Thoracic aorta (tissue), 2 donors: Measurements from ENCODE around the gene TFDP2. TPM values are rescaled to one million over a fixed set of nuclear protein-coding genes. Genes with fewer than 3 reads are reported as not detected.

Experiments used
- ATAC-seq: fragments of 150-250 bp; one replicate; pipeline ENCODE4 v1.8.0; 2017; ENCODE audit warnings: low read depth; ENCODE audit not compliant: insufficient number of reproducible peaks, low FRiP score
- DNase-seq: peaks from one replicate; pipeline ENCODE4 v3.0.0-alpha.2; 2020; ENCODE audit warnings: low spot score
- H3K27ac ChIP-seq, 2 donors: fragments of 200-600 bp; sonication (generic); 1 replicate in 1 of 2; 2 replicates in 1 of 2; pipeline ENCODE4 v1.5.1; 2016; ENCODE audit warnings: mild to moderate bottlenecking in 2 of 2, moderate library complexity in 2 of 2
- H3K27me3 ChIP-seq: fragments of 200-600 bp; sonication (generic); replicated peaks from 2 replicates; pipeline ENCODE4 v1.6.0; 2016; ENCODE audit warnings: mild to moderate bottlenecking; ENCODE audit not compliant: insufficient read depth
- H3K36me3 ChIP-seq: fragments of 200-600 bp; sonication (generic); one replicate; pipeline ENCODE4 v1.5.1; 2016
- H3K4me1 ChIP-seq, 2 donors: fragments of 200-600 bp; sonication (generic); 1 replicate in 1 of 2; 2 replicates in 1 of 2; pipeline versions ENCODE4 v1.5.1 to v1.6.0; 2016; ENCODE audit warnings: low read depth in 2 of 2, mild to moderate bottlenecking in 1 of 2; ENCODE audit not compliant: control insufficient read depth in 1 of 2
- H3K4me3 ChIP-seq: fragments of 200-600 bp; sonication (generic); 2 replicates; pipeline ENCODE4 v1.5.1; 2016; ENCODE audit warnings: mild to moderate bottlenecking
- H3K9me3 ChIP-seq: fragments of 200-600 bp; sonication (generic); 2 replicates; pipeline ENCODE4 v1.5.1; 2016
- total RNA-seq, 2 donors: library from RNA; depleted of rRNA; stranded (reverse); fragments of >200 nt; gene quantifications; one replicate each; pipeline versions ENCODE4 v1.1.0 to v1.2.3, GENCODE V29; 2016
- TF ChIP-seq, protein P1 (sequence below): fragments of 200-600 bp; sonication (generic); IDR thresholded peaks from one replicate; pipeline ENCODE4 v1.5.1; 2019; ENCODE audit warnings: antibody characterized with exemption

Gene TFDP2
- total RNA-seq, 2 donors from 2014 or later, result 29.2 to 210 TPM

DNA sequence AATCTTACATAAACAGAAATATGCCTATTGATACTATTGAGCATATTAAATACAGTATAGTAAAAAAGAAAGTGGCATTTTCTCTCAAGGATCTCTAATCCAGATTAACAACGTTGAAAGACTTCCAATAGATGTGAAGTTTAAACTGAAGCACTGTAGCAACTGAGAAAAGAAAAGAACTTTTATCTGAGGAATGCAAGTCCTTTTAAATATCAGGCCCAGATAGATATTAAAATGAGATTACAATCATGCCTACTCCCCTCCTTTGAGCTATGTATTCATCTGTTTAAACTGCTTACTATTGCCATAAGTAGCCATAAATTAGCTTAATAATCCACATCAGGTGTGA is 102.3 kb downstream of the TFDP2 start:
- DNase-seq, result no peak
- no peaks in the 10 kb centered on the region for H3K27me3 ChIP-seq
- TF ChIP-seq, protein P1, sequence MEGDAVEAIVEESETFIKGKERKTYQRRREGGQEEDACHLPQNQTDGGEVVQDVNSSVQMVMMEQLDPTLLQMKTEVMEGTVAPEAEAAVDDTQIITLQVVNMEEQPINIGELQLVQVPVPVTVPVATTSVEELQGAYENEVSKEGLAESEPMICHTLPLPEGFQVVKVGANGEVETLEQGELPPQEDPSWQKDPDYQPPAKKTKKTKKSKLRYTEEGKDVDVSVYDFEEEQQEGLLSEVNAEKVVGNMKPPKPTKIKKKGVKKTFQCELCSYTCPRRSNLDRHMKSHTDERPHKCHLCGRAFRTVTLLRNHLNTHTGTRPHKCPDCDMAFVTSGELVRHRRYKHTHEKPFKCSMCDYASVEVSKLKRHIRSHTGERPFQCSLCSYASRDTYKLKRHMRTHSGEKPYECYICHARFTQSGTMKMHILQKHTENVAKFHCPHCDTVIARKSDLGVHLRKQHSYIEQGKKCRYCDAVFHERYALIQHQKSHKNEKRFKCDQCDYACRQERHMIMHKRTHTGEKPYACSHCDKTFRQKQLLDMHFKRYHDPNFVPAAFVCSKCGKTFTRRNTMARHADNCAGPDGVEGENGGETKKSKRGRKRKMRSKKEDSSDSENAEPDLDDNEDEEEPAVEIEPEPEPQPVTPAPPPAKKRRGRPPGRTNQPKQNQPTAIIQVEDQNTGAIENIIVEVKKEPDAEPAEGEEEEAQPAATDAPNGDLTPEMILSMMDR, result no peak
- no peaks in the 10 kb centered on the region for H3K36me3 ChIP-seq
- H3K27ac ChIP-seq, result no peak overlapping the region
- H3K4me3 ChIP-seq, result no peak overlapping the region
- no peaks in the 10 kb centered on the region for H3K9me3 ChIP-seq
- no peaks in the 10 kb centered on the region for H3K4me1 ChIP-seq
- no peak for ATAC-seq

DNA sequence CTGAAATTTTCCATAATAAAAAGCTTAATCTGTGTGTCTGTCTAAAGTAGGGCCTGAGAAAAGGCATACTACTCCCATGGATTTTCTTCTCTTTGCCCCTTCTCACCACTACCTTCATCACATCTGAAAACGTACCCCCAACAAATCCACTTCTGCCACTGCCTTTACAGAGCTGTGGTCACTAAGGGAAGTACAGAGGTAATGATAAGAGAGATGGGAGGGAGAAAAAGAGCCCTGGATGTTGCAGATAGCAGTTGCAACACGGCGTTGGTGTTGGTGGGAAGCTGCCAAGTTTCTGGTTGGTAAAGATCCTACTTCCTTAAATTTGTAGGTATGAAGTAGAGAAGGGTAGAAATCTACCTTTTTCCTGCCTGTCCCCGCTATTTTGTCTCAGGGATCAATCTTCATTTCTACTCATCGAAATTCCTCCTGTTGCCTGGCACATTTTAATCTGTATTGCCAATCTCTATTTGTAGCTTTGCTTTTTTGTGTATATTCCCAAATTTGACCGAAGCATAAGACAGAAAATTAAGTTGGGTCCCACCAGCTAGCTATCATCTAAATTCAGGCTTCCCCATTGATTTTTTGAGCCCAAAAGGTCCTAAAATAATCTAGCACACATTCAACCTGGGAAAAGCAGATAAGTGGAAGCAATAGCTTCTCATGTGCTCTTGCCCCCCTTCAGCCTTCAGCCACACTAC is 102.9 kb downstream of the TFDP2 start:
- DNase-seq (no peak), ATAC-seq (no peak)
- Histone ChIP-seq H3K27ac (no peak overlapping the region), H3K9me3 (no peaks in the 10 kb centered on the region), H3K27me3 (no peaks in the 10 kb centered on the region), H3K4me1 (no peaks in the 10 kb centered on the region), H3K4me3 (no peak overlapping the region), H3K36me3 (no peaks in the 10 kb centered on the region)
- TF ChIP-seq, protein P1, result no peak

DNA sequence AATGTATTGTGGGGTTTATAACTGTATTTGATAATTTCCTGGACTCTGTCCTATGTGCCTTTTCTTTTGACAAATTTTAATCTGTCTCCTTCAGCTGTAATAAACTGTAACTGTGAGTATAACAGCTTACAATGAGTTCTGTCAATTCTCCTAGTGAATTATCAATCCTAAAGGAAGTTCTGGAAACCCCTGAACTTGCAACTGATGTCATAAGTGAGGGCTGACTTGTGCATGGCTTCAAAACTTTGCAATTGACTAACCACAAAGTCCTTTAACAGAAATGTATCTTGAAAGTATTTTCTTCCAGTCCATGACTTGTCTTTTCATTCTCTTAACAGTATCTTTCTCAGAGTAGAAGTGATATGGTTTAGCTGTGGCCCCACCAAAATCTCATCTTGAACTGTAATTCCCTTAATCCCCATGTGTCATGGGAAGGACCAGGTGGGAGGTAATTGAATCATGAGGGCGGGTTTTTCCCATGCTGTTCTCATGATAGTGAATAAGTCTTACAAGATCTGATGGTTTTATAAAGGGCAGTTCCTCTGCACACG is 108.3 kb downstream of the TFDP2 start:
- TF ChIP-seq, protein P1, result no peak
- Histone ChIP-seq H3K27me3 (no peaks in the 10 kb centered on the region), H3K36me3 (no peaks in the 10 kb centered on the region), H3K4me1 (no peaks in the 10 kb centered on the region), H3K4me3 (no peak overlapping the region), H3K9me3 (no peaks in the 10 kb centered on the region), H3K27ac (no peak overlapping the region)
- no peak for DNase-seq
- no peak for ATAC-seq

DNA sequence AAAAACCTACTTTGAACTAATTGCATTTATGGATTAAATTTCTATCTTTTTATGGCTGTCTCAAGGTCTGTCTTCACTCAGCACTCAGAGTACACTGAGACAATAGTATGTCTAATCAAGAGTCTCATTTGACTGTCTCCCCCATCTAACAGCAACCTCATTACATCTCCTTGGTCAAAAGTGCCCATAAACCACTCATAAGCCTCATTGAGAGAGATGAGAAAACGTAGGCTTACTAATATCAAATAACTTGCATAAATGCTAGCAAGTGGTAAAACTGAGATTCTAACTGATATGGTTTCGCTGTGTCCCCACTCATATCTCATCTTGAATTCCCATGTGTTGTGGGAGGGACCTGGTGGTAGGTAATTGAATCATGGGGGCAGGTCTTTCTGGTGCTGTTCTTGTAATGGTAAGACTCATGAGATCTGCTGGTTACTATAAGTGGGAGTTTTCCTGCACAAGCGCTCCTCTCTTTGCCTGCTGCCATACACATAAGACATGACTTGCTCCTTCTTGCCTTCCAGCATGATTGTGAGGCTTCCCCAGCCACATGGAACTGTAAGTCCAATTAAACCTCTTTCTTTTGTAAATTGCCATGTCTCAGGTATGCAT is 113.9 kb downstream of the TFDP2 start:
- no peak for DNase-seq
- H3K27ac ChIP-seq, result no peak overlapping the region
- H3K4me1 ChIP-seq, result no peaks in the 10 kb centered on the region
- H3K27me3 ChIP-seq, result no peaks in the 10 kb centered on the region
- H3K4me3 ChIP-seq, result no peak overlapping the region
- ATAC-seq, result no peak
- TF ChIP-seq, protein P1, result no peak
- H3K9me3 ChIP-seq, result no peaks in the 10 kb centered on the region
- no peaks in the 10 kb centered on the region for H3K36me3 ChIP-seq

DNA sequence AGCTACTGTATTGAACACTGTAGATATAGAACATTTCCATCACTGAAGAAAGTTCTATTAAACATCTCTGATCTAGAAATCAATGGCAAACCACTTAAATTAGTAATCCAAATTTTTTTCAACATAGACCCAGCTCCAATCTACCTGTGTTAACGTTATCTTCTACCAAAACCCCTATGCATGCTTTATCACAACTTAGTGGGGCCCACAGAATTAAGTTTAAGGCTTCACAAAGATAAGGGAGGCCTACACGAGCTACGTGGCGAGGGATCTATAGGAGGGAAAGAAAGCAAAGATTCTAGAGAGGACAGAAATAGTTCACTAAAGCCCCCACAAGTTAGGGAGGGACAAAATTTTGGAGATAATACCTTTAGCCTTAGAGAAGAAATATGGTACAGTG is 116.1 kb downstream of the TFDP2 start:
- no peak overlapping the region for H3K27ac ChIP-seq
- H3K4me1 ChIP-seq, result peaks cover 6 to 7% of the 10 kb centered on the region in 2 donors
- no peak overlapping the region for H3K4me3 ChIP-seq
- no peak for DNase-seq
- H3K36me3 ChIP-seq, result no peaks in the 10 kb centered on the region
- ATAC-seq, result no peak
- H3K9me3 ChIP-seq, result no peaks in the 10 kb centered on the region
- TF ChIP-seq, protein P1, result no peak
- no peaks in the 10 kb centered on the region for H3K27me3 ChIP-seq
